Naive B cell (primary cell): ENCODE data around the gene ZNF552. TPM values are rescaled to one million over a fixed set of nuclear protein-coding genes. Genes with fewer than 3 reads are reported as not detected.

Experiments
- polyA plus RNA-seq, 6 donors: library from polyadenylated mRNA; unstranded; fragments of 300-500 nt; fragmentation: Illumina TruSeq; gene quantifications; one replicate each; pipeline ENCODE4 v1.2.3, GENCODE V29; 2021; ENCODE audit warnings: low read depth in 6 of 6

The ZNF552 gene
- polyA plus RNA-seq, 6 donors from 2014 or later, result 4.1 to 15.2 (median 6.3) TPM

Other genes starting within 250 kb of the ZNF552 start
- 1 to 10 TPM; 3.4 to 9.7 (median 7.7) TPM for gene ZNF416, start 236.0 kb downstream of the ZNF552 start, polyA plus RNA-seq
- gene ZIK1, start 230.8 kb downstream of the ZNF552 start, polyA plus RNA-seq, result 10 to 100 TPM; 14.2 to 22.7 (median 17.8) TPM
- 10 to 100 TPM in 2 of 6 donors, 1 to 10 TPM in 4; 4.1 to 14.7 (median 7.2) TPM for gene ZNF530, start 215.0 kb downstream of the ZNF552 start, polyA plus RNA-seq
- 10 to 100 TPM; 17.2 to 32.7 (median 20.6) TPM for gene ZNF134, start 200.7 kb downstream of the ZNF552 start, polyA plus RNA-seq
- 10 to 100 TPM in 5 of 6 donors, not detected in 1; 17.0 to 27.4 (median 20.9) TPM for gene ZNF211, start 181.7 kb downstream of the ZNF552 start, polyA plus RNA-seq
- not detected for gene ZSCAN4, start 146.0 kb downstream of the ZNF552 start, polyA plus RNA-seq
- 10 to 100 TPM in 3 of 6 donors, 1 to 10 TPM in 2, under 1 TPM in 1; 0.91 to 14.1 (median 9.8) TPM for gene ZNF551, start 132.9 kb downstream of the ZNF552 start, polyA plus RNA-seq
- gene ZNF154, start 105.7 kb downstream of the ZNF552 start, polyA plus RNA-seq, result 10 to 100 TPM in 2 of 6 donors, 1 to 10 TPM in 4; 4.3 to 12.9 (median 6.0) TPM
- 10 to 100 TPM; 25.2 to 41.6 (median 30.4) TPM for gene ZNF671, start 87.3 kb downstream of the ZNF552 start, polyA plus RNA-seq
- 10 to 100 TPM; 11.9 to 18.4 (median 15.1) TPM for gene ZNF776, start 68.1 kb downstream of the ZNF552 start, polyA plus RNA-seq
- gene ZNF586, start 45.2 kb downstream of the ZNF552 start, polyA plus RNA-seq, result 10 to 100 TPM; 17.1 to 29.8 (median 24.1) TPM
- 1 to 10 TPM in 5 of 6 donors, not detected in 1; 1.3 to 3.0 (median 1.5) TPM for gene ZNF587B, start 15.4 kb upstream of the ZNF552 start, polyA plus RNA-seq
- gene ZNF587, start 34.9 kb upstream of the ZNF552 start, polyA plus RNA-seq, result 10 to 100 TPM in 1 of 6 donors, 1 to 10 TPM in 5; 4.5 to 11.1 (median 6.8) TPM
- 10 to 100 TPM; 27.7 to 41.6 (median 34.5) TPM for gene ZNF814, start 74.1 kb upstream of the ZNF552 start, polyA plus RNA-seq
- gene ZNF417, start 101.7 kb upstream of the ZNF552 start, polyA plus RNA-seq, result 1 to 10 TPM in 5 of 6 donors, under 1 TPM in 1; 0.80 to 6.4 (median 2.1) TPM
- gene ZNF418, start 120.5 kb upstream of the ZNF552 start, polyA plus RNA-seq, result 10 to 100 TPM in 4 of 6 donors, 1 to 10 TPM in 2; 7.9 to 23.3 (median 12.2) TPM
- gene ZNF256, start 132.8 kb upstream of the ZNF552 start, polyA plus RNA-seq, result 10 to 100 TPM in 5 of 6 donors, 1 to 10 TPM in 1; 9.1 to 20.6 (median 13.9) TPM
- gene C19orf18, start 159.6 kb upstream of the ZNF552 start, polyA plus RNA-seq, result under 1 TPM in 4 of 6 donors, not detected in 2; 0.41 to 0.89 (median 0.57) TPM
- 10 to 100 TPM in 3 of 6 donors, 1 to 10 TPM in 3; 6.1 to 16.0 (median 9.3) TPM for gene ZNF606, start 187.9 kb upstream of the ZNF552 start, polyA plus RNA-seq
- not detected for gene ZSCAN1, start 219.1 kb upstream of the ZNF552 start, polyA plus RNA-seq
- 10 to 100 TPM in 1 of 6 donors, 1 to 10 TPM in 4, not detected in 1; 4.2 to 11.1 (median 5.6) TPM for gene ZNF135, start 244.4 kb upstream of the ZNF552 start, polyA plus RNA-seq